K562 (cell line): ENCODE measurements around the gene MTOR. TPM values are rescaled to one million over a fixed set of nuclear protein-coding genes. Genes with fewer than 3 reads are reported as not detected.

Source experiments
- CREM ChIP-seq: IDR thresholded peaks from 2 replicates; pipeline ENCODE4 v1.6.1; 2014; ENCODE audit warnings: antibody characterized with exemption, low read depth
- ELF4 ChIP-seq: fragments of 450-650 bp; formaldehyde crosslinking; IDR thresholded peaks from 2 replicates; pipeline ENCODE4 v1.4.0; 2022; ENCODE audit warnings: missing genetic modification characterization
- EP400 ChIP-seq: fragments of 450-650 bp; IDR thresholded peaks from 2 replicates; pipeline ENCODE4 v1.6.1; 2017; ENCODE audit warnings: antibody characterized with exemption, mild to moderate bottlenecking, moderate library complexity
- ERF ChIP-seq: fragments of 450-650 bp; formaldehyde crosslinking; IDR thresholded peaks from 2 replicates; pipeline ENCODE4 v1.4.0; 2020; ENCODE audit warnings: mild to moderate bottlenecking, mixed read lengths
- ETV1 ChIP-seq: fragments of 450-650 bp; conservative IDR thresholded peaks from 2 replicates; pipeline ENCODE4 v1.6.1; 2016; ENCODE audit warnings: missing genetic modification characterization, control low read depth, low read depth, missing compliant biosample characterization
- IRF2 ChIP-seq: sonication (generic); formaldehyde crosslinking; IDR thresholded peaks from 2 replicates; pipeline ENCODE4 v1.8.1; 2022; ENCODE audit warnings: mild to moderate bottlenecking, missing genetic modification reagents
- PCBP1 ChIP-seq: fragments of 200-400 bp; formaldehyde crosslinking; IDR thresholded peaks from 2 replicates; pipeline ENCODE4 v1.6.1; 2018; ENCODE audit warnings: mild to moderate bottlenecking, low read depth, low read length; ENCODE audit not compliant: poor library complexity, severe bottlenecking
- RBM25 ChIP-seq: fragments of 200-400 bp; formaldehyde crosslinking; IDR thresholded peaks from 2 replicates; pipeline ENCODE4 v1.6.1; 2018; ENCODE audit warnings: low read length, low read depth, moderate library complexity; ENCODE audit not compliant: severe bottlenecking
- SRSF9 ChIP-seq: fragments of 200-400 bp; formaldehyde crosslinking; IDR thresholded peaks from 2 replicates; pipeline ENCODE4 v1.6.1; 2017; ENCODE audit warnings: low read depth, low read length, borderline replicate concordance
- ZBTB1 ChIP-seq: sonication (generic); formaldehyde crosslinking; IDR thresholded peaks from 2 replicates; pipeline ENCODE4 v1.8.1; 2023; ENCODE audit warnings: missing genetic modification reagents, low read depth, mild to moderate bottlenecking, borderline replicate concordance
- ZNF184 ChIP-seq: sonication (generic); formaldehyde crosslinking; IDR thresholded peaks from 2 replicates; pipeline ENCODE4 v1.5.0; 2020; ENCODE audit warnings: missing genetic modification reagents
- ZNF347 ChIP-seq: fragments of 450-650 bp; formaldehyde crosslinking; IDR thresholded peaks from 2 replicates; pipeline ENCODE4 v1.4.0; 2020; ENCODE audit warnings: low read depth, mild to moderate bottlenecking, moderate library complexity
- ZNF436 ChIP-seq: fragments of 250-450, 450-650 bp; sonication (Bioruptor Pico); formaldehyde crosslinking; IDR thresholded peaks from 2 replicates; pipeline ENCODE4 v1.7.0; 2020; ENCODE audit warnings: mild to moderate bottlenecking
- ZNF696 ChIP-seq: fragments of 250-450 bp; sonication (Bioruptor Pico); conservative IDR thresholded peaks from 2 replicates; pipeline ENCODE4 v1.4.0; 2020; ENCODE audit warnings: mild to moderate bottlenecking, moderate library complexity
- ZNF75A ChIP-seq: fragments of 450-650 bp; formaldehyde crosslinking; IDR thresholded peaks from 2 replicates; pipeline ENCODE4 v1.4.0; 2020; ENCODE audit warnings: mild to moderate bottlenecking
- polyA plus RNA-seq, 8 experiments: library from polyadenylated mRNA; depleted of rRNA in 4 of 8; stranded (reverse) in 5 of 8; unstranded in 3 of 8; fragments of >200 nt; fragmentation: Nextera tagmentation in 2 of 8; fragmentation: Illumina TruSeq in 1 of 8; extraction: Ambion mirVana in 2 of 8; extraction: Trizol in 1 of 8; gene quantifications; 2 replicates each; pipeline versions ENCODE4 v1.2.1 to v1.2.3, GENCODE V29; 2011 to 2014; ENCODE audit warnings: inconsistent platforms in 1 of 8, missing spikeins in 1 of 8
- total RNA-seq, 7 experiments: library from RNA; depleted of rRNA in 6 of 7; stranded (reverse); fragments of >200 nt in 6 of 7; fragmentation: Illumina TruSeq in 2 of 7; extraction: Trizol in 2 of 7; gene quantifications; 2 replicates each; pipeline versions ENCODE4 v1.2.1 to v1.2.3, GENCODE V29; 2011 to 2021; ENCODE audit warnings: low replicate concordance in 1 of 7
- TF ChIP-seq, protein P1 (sequence below): fragments of 450-650 bp; formaldehyde crosslinking; IDR thresholded peaks from 2 replicates; pipeline ENCODE4 v1.4.0; 2022; ENCODE audit warnings: missing genetic modification characterization
- TF ChIP-seq, protein P2 (sequence below): fragments of 450-650 bp; formaldehyde crosslinking; IDR thresholded peaks from 2 replicates; pipeline ENCODE4 v1.4.0; 2020; ENCODE audit warnings: mild to moderate bottlenecking
- TF ChIP-seq, protein P3 (sequence below): fragments of 450-650 bp; IDR thresholded peaks from 2 replicates; pipeline ENCODE4 v1.6.1; 2016; ENCODE audit warnings: missing biosample characterization, missing genetic modification characterization
- TF ChIP-seq, protein P4 (sequence below): fragments of 200-800 bp; sonication (Bioruptor generic); IDR thresholded peaks from 2 replicates; pipeline ENCODE4 v1.6.1; 2016; ENCODE audit warnings: missing genetic modification characterization, missing compliant biosample characterization

The MTOR gene
- total and polyA plus RNA-seq, 9 of the 15 experiments (the other 6 are each of a cell fraction or from before 2014, with no cell fraction given), result 11.4 to 71.4 (median 52.2) TPM

DNA sequence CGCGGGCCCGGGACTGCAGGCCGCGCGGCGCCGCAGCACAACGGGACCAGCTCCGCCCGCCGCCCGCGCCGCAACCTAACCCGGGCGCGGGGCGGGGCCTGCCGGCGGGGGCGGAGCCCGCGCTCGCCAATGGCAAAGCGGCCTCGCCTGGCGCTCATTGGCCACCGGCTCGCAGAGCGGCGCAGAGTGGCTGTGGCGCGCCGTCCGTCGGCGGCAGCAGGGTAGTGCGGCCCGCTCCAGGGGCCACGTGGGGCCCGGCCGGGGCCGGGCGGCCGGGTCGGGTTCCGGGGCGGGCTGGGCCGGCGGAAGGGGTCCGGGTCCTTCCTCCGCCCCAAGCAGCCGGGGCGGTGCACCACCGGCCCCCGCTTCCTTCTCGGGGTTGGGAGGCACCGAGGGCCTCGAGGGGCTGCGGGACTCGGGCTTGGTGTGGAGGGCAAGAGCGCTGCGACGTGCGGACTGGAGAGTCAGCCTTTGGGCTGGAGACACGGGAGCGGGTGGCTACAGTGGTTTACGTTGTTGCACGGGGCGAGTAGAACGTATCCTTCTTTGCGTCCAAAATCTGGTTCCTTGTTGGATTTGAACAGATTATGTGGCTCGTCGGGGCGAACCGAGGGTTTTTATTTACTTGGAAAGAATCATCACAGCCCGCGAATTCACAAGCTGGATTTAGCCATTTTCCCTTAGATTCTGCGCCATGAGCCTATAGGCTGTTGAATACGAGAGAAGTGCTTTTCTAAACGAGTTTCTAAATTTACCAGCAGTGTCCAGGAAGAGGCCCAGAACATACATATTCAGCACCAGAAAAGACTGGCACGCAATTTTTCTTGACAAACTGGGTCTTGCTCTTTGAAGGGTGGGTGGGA lies 202.2 kb downstream of the MTOR start, which contains the start of gene SRM (continued):
- TF ChIP-seq, protein P1, sequence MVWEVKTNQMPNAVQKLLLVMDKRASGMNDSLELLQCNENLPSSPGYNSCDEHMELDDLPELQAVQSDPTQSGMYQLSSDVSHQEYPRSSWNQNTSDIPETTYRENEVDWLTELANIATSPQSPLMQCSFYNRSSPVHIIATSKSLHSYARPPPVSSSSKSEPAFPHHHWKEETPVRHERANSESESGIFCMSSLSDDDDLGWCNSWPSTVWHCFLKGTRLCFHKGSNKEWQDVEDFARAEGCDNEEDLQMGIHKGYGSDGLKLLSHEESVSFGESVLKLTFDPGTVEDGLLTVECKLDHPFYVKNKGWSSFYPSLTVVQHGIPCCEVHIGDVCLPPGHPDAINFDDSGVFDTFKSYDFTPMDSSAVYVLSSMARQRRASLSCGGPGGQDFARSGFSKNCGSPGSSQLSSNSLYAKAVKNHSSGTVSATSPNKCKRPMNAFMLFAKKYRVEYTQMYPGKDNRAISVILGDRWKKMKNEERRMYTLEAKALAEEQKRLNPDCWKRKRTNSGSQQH (CRISPR knock-in tag), result no peak
- TF ChIP-seq SRSF9 (no peak), ZNF436 (CRISPR knock-in tag) (no peak), ETV1 (tag) (0 out of 2 replicates have a peak, but pooled peaks have one; percentile 25), ZBTB1 (CRISPR knock-in tag) (no peak), ZNF184 (CRISPR knock-in tag) (no peak), ZNF347 (CRISPR knock-in tag) (no peak), IRF2 (no peak), EP400 (peak; percentile 82), ELF4 (CRISPR knock-in tag) (no peak), ERF (no peak), CREM (peak; percentile 55), ZNF75A (CRISPR knock-in tag) (no peak), RBM25 (peak; percentile 99), ZNF696 (CRISPR knock-in tag) (no peak), PCBP1 (no peak)
- TF ChIP-seq, protein P2, sequence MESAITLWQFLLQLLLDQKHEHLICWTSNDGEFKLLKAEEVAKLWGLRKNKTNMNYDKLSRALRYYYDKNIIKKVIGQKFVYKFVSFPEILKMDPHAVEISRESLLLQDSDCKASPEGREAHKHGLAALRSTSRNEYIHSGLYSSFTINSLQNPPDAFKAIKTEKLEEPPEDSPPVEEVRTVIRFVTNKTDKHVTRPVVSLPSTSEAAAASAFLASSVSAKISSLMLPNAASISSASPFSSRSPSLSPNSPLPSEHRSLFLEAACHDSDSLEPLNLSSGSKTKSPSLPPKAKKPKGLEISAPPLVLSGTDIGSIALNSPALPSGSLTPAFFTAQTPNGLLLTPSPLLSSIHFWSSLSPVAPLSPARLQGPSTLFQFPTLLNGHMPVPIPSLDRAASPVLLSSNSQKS, result no peak
- TF ChIP-seq, protein P3, sequence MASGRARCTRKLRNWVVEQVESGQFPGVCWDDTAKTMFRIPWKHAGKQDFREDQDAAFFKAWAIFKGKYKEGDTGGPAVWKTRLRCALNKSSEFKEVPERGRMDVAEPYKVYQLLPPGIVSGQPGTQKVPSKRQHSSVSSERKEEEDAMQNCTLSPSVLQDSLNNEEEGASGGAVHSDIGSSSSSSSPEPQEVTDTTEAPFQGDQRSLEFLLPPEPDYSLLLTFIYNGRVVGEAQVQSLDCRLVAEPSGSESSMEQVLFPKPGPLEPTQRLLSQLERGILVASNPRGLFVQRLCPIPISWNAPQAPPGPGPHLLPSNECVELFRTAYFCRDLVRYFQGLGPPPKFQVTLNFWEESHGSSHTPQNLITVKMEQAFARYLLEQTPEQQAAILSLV (tag), result no peak
- TF ChIP-seq, protein P4, sequence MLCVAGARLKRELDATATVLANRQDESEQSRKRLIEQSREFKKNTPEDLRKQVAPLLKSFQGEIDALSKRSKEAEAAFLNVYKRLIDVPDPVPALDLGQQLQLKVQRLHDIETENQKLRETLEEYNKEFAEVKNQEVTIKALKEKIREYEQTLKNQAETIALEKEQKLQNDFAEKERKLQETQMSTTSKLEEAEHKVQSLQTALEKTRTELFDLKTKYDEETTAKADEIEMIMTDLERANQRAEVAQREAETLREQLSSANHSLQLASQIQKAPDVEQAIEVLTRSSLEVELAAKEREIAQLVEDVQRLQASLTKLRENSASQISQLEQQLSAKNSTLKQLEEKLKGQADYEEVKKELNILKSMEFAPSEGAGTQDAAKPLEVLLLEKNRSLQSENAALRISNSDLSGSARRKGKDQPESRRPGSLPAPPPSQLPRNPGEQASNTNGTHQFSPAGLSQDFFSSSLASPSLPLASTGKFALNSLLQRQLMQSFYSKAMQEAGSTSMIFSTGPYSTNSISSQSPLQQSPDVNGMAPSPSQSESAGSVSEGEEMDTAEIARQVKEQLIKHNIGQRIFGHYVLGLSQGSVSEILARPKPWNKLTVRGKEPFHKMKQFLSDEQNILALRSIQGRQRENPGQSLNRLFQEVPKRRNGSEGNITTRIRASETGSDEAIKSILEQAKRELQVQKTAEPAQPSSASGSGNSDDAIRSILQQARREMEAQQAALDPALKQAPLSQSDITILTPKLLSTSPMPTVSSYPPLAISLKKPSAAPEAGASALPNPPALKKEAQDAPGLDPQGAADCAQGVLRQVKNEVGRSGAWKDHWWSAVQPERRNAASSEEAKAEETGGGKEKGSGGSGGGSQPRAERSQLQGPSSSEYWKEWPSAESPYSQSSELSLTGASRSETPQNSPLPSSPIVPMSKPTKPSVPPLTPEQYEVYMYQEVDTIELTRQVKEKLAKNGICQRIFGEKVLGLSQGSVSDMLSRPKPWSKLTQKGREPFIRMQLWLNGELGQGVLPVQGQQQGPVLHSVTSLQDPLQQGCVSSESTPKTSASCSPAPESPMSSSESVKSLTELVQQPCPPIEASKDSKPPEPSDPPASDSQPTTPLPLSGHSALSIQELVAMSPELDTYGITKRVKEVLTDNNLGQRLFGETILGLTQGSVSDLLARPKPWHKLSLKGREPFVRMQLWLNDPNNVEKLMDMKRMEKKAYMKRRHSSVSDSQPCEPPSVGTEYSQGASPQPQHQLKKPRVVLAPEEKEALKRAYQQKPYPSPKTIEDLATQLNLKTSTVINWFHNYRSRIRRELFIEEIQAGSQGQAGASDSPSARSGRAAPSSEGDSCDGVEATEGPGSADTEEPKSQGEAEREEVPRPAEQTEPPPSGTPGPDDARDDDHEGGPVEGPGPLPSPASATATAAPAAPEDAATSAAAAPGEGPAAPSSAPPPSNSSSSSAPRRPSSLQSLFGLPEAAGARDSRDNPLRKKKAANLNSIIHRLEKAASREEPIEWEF (CRISPR knock-in tag), result no peak
